Caco-2 (cell line): ENCODE results near the gene SEMA3F. TPM values are rescaled to one million over a fixed set of nuclear protein-coding genes. Genes with fewer than 3 reads are reported as not detected.

Experiments
- BruUV-seq: library from RNA; stranded (reverse); fragments of 400-500 nt; replicated peaks from 2 replicates; lab custom pipeline; 2021; lab: Mats Ljungman, UMichigan
- CTCF ChIA-PET: fragments of 300-600 bp; sonication (Branson Sonifier 250); formaldehyde crosslinking; loops from one replicate; lab custom pipeline; 2022; ENCODE audit warnings: antibody characterized with exemption; lab: Charles Lee
- POLR2A ChIA-PET: fragments of 300-600 bp; sonication (Branson Sonifier 250); formaldehyde crosslinking; loops from one replicate; lab custom pipeline; 2022; ENCODE audit warnings: antibody characterized with exemption; lab: Charles Lee
- DNase-seq, 2 experiments: peaks; one replicate each; pipeline versions ENCODE4 v3.0.0 to v3.0.0-alpha.2; 2020 to 2022
- H3K27me3 ChIP-seq: replicated peaks from 2 replicates; pipeline ENCODE4 v1.6.0; 2011; ENCODE audit warnings: low read length; ENCODE audit not compliant: control insufficient read depth, insufficient read depth
- H3K36me3 ChIP-seq: 2 replicates; pipeline ENCODE4 v1.5.1; 2011; ENCODE audit warnings: low read length; ENCODE audit not compliant: control insufficient read depth, insufficient read depth
- H3K4me1 ChIP-seq: fragments of 250-450 bp; sonication (Bioruptor Pico); 2 replicates; pipeline ENCODE4 v1.5.1; 2020; ENCODE audit warnings: mild to moderate bottlenecking
- H3K4me3 ChIP-seq: 2 replicates; pipeline ENCODE4 v1.5.1; 2011; ENCODE audit warnings: low read depth, mild to moderate bottlenecking, control low read depth, low read length
- H3K9me3 ChIP-seq: fragments of 250-450 bp; sonication (Bioruptor Pico); 2 replicates; pipeline ENCODE4 v1.5.1; 2020; ENCODE audit warnings: mild to moderate bottlenecking, moderate library complexity
- H3K27ac Mint-ChIP-seq: one replicate; pipeline ENCODE4 v1.8.0; 2022; ENCODE audit warnings: mixed read lengths; ENCODE audit not compliant: unreplicated experiment
- H3K27me3 Mint-ChIP-seq: one replicate; pipeline ENCODE4 v1.8.0; 2022; ENCODE audit warnings: mixed read lengths; ENCODE audit not compliant: insufficient read depth, unreplicated experiment
- H3K36me3 Mint-ChIP-seq: one replicate; pipeline ENCODE4 v1.8.0; 2022; ENCODE audit warnings: mild to moderate bottlenecking, mixed read lengths; ENCODE audit not compliant: insufficient read depth, unreplicated experiment
- H3K4me1 Mint-ChIP-seq: one replicate; pipeline ENCODE4 v1.8.0; 2022; ENCODE audit warnings: low read depth, mixed read lengths; ENCODE audit not compliant: unreplicated experiment
- H3K4me3 Mint-ChIP-seq: one replicate; pipeline ENCODE4 v1.8.0; 2022; ENCODE audit warnings: mild to moderate bottlenecking, moderate library complexity, mixed read lengths; ENCODE audit not compliant: unreplicated experiment
- H3K9me3 Mint-ChIP-seq: one replicate; pipeline ENCODE4 v1.8.0; 2022; ENCODE audit warnings: mixed read lengths; ENCODE audit not compliant: unreplicated experiment
- intact Hi-C: fragments of 100-400 bp; cut with micrococcal nuclease; formaldehyde crosslinking; loops from one replicate; pipeline ENCODE4 v1.10.0; 2022; ENCODE audit not compliant: unreplicated experiment
- total RNA-seq: library from RNA; stranded (reverse); gene quantifications from 2 replicates; pipeline ENCODE4 v1.2.3, GENCODE V29; 2022
- TF ChIP-seq, protein P1 (sequence below), 2 experiments: fragments of 200-600 bp in 1 of 2; IDR thresholded peaks; 1 replicate in 1 of 2; 2 replicates in 1 of 2; pipeline versions ENCODE4 v1.5.1 to v1.8.0; 2011 to 2022; ENCODE audit warnings: antibody characterized with exemption in 1 of 2, control low read depth in 1 of 2, inconsistent platforms in 1 of 2, low read depth in 1 of 2, low read length in 1 of 2, mild to moderate bottlenecking in 1 of 2, moderate library complexity in 1 of 2; ENCODE audit not compliant: insufficient read depth in 1 of 2, severe bottlenecking in 1 of 2, unreplicated experiment in 1 of 2

The SEMA3F gene
- total RNA-seq, 1 experiment from 2014 or later: 16.5 TPM

DNA sequence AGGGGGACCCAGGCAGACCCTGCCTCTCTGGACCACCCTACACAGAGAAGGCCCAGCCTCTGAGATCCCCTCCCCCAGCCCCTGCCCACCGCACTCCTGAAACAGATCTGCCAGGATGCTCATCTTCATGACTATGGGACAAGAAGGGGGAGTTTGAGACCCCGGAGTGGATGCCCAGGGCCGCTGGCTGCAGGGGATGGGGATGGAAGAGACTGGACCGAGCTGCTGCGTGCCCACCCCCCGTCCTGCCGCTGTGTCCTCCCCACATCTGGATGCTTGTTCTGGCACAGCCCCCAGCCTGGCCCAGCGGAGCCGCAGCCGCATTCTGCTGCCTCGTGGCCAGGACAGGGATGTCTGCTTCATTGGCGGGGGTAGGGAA is 30.3 kb upstream of the SEMA3F start:
- DNase-seq: peak in 1 of 2 experiments; percentile 26
- H3K4me1 Mint-ChIP-seq: peaks cover 33% of the 10 kb centered on the region
- Histone ChIP-seq H3K27me3 (no peaks in the 10 kb centered on the region), H3K4me3 (no peak overlapping the region), H3K36me3 (no peaks in the 10 kb centered on the region; the same call in 1 of the 2 replicates), H3K4me1 (peaks cover 49% of the 10 kb centered on the region), H3K9me3 (no peaks in the 10 kb centered on the region)
- ChIA-PET CTCF (no interaction called here), POLR2A (no interaction called here)
- intact Hi-C loops: no loop called here
- TF ChIP-seq, protein P1, sequence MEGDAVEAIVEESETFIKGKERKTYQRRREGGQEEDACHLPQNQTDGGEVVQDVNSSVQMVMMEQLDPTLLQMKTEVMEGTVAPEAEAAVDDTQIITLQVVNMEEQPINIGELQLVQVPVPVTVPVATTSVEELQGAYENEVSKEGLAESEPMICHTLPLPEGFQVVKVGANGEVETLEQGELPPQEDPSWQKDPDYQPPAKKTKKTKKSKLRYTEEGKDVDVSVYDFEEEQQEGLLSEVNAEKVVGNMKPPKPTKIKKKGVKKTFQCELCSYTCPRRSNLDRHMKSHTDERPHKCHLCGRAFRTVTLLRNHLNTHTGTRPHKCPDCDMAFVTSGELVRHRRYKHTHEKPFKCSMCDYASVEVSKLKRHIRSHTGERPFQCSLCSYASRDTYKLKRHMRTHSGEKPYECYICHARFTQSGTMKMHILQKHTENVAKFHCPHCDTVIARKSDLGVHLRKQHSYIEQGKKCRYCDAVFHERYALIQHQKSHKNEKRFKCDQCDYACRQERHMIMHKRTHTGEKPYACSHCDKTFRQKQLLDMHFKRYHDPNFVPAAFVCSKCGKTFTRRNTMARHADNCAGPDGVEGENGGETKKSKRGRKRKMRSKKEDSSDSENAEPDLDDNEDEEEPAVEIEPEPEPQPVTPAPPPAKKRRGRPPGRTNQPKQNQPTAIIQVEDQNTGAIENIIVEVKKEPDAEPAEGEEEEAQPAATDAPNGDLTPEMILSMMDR (IDR thresholded peaks at IDR 0.05; ENCODE audit: insufficient read depth in 1 of 2, low read depth in 1 of 2, low read length in 1 of 2, severe bottlenecking in 1 of 2, unreplicated experiment in 1 of 2): no peak
- no TSS peak for BruUV-seq
- H3K4me3 Mint-ChIP-seq: peak overlapping the region; percentile 11
- no peaks in the 10 kb centered on the region for H3K9me3 Mint-ChIP-seq
- H3K36me3 Mint-ChIP-seq: peaks cover 49% of the 10 kb centered on the region
- H3K27ac Mint-ChIP-seq: no peak overlapping the region
- H3K27me3 Mint-ChIP-seq: no peaks in the 10 kb centered on the region

DNA sequence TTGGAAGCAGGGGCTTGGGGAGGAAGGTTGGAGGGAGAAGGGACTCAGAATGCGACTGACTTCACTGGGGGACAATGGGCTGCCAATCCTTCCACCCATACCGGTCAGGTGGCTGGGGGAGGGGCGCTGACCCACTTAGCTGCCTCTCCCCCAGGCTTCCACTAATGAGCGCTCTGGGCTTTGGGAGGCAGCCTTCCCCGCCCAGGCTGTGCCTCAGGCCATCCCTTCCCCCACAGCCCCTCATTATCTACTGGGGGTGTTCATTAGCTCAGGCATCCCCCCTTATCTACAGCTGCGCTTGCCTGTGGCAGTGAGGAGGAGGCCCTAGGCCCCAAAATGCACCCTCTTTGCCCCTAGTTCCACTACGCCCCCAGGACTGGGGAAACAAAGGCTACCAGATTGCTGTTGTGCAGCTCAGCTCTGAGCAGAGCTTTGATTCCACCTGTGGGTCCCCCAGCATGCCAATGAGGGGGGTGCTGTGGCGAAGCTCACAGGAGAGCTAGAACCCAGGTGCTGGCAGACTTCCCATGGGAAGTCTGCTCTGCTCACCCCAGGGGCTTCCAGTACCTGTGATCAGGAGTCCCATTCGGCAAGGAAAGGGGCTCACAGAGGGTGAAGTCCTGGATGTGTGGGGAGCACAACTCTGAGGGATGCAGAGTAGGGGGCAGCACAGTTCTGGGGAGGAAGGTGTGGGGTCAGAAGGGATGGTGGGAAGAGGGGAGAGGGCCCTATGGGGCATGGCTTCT is 29.4 kb upstream of the SEMA3F start:
- ChIA-PET CTCF (interaction anchor here (0.6 to 1.3 kb wide), 2 partner anchors 54 to 66 kb away, joined by 3 to 4 read pairs; partner anchors contain the start of gene GNAT1), POLR2A (no interaction called here)
- BruUV-seq: no TSS peak
- Histone ChIP-seq H3K36me3 (no peaks in the 10 kb centered on the region; the same call in 1 of the 2 replicates), H3K9me3 (no peaks in the 10 kb centered on the region), H3K27me3 (no peaks in the 10 kb centered on the region), H3K4me3 (no peak overlapping the region), H3K4me1 (peaks cover 49% of the 10 kb centered on the region)
- H3K27me3 Mint-ChIP-seq: no peaks in the 10 kb centered on the region
- DNase-seq: peak in 1 of 2 experiments; percentile 32
- H3K9me3 Mint-ChIP-seq: no peaks in the 10 kb centered on the region
- TF ChIP-seq, protein P1 (IDR thresholded peaks at IDR 0.05; ENCODE audit: insufficient read depth in 1 of 2, low read depth in 1 of 2, low read length in 1 of 2, severe bottlenecking in 1 of 2, unreplicated experiment in 1 of 2): no peak
- intact Hi-C loops: no loop called here
- peaks cover 33% of the 10 kb centered on the region for H3K4me1 Mint-ChIP-seq
- peaks cover 41% of the 10 kb centered on the region for H3K36me3 Mint-ChIP-seq
- H3K4me3 Mint-ChIP-seq: peak overlapping the region; percentile 38
- peak overlapping the region; percentile 88 for H3K27ac Mint-ChIP-seq

DNA sequence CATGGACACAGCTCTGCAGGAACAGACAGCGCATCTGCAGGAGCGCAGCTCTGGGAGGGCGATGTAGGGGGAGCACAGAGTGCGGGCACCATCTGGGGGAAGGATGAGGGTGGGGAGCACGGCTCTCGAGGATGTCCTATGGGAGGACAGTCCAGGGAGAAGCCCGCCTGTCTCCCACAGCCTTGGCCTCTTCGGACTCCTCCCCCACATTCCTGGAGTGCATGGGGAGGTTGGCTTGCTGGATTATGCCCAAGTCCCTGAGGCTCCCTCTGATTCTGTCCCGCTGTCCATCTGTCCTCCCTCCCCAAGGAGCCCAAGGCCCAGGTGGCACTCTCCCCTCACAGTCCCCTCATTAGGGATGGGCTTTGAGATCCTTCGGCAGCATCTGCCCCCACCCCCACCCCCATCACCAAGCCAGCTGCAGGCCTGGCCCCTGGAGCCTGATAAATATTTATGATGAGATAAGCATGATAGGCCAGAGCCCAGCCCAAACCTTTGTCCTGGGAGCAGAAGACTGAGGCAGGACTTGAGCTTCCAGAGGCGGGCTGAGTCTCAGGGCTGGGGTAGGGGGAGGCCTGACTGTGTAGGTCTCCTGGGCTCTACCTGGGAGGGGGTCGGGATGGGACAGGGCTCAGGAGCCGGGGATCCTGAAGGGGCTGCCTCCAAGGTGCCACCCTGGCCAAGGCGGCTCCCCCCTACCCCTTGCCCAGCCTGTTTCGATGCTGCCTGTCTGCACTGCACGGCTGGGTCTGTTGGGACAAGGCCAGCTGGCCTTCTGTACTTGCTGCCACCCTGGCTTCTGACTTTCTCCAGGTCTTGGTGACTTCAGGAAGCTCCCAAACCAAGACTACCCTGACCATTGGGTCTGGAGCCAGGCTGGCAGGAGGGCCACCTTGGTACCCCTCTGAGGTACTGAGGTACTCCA is 28.6 kb upstream of the SEMA3F start:
- peaks cover 33% of the 10 kb centered on the region for H3K4me1 Mint-ChIP-seq
- peak overlapping the region; percentile 88 for H3K27ac Mint-ChIP-seq
- BruUV-seq: no TSS peak
- Histone ChIP-seq H3K27me3 (no peaks in the 10 kb centered on the region), H3K4me3 (no peak overlapping the region), H3K9me3 (no peaks in the 10 kb centered on the region), H3K4me1 (peaks cover 49% of the 10 kb centered on the region), H3K36me3 (no peaks in the 10 kb centered on the region)
- peak; percentile 63 to 72 for DNase-seq
- peak overlapping the region; percentile 38 for H3K4me3 Mint-ChIP-seq
- no peaks in the 10 kb centered on the region for H3K27me3 Mint-ChIP-seq
- intact Hi-C loops: no loop called here
- POLR2A ChIA-PET: no interaction called here
- no peaks in the 10 kb centered on the region for H3K9me3 Mint-ChIP-seq
- TF ChIP-seq, protein P1 (IDR thresholded peaks at IDR 0.05; ENCODE audit: insufficient read depth in 1 of 2, low read depth in 1 of 2, low read length in 1 of 2, severe bottlenecking in 1 of 2, unreplicated experiment in 1 of 2): no peak
- CTCF ChIA-PET: interaction anchor here (0.6 to 1.3 kb wide), 4 partner anchors 11 to 100 kb away, joined by 3 to 4 read pairs (median 4); partner anchors contain the start of gene GNAT1
- peaks cover 35% of the 10 kb centered on the region for H3K36me3 Mint-ChIP-seq
